ENCODE results near the gene COBLL1.

GRCh38 chr2:164821338-164821737, 20.3 kb downstream of the COBLL1 start:
- TF ChIP-seq, protein P1, sequence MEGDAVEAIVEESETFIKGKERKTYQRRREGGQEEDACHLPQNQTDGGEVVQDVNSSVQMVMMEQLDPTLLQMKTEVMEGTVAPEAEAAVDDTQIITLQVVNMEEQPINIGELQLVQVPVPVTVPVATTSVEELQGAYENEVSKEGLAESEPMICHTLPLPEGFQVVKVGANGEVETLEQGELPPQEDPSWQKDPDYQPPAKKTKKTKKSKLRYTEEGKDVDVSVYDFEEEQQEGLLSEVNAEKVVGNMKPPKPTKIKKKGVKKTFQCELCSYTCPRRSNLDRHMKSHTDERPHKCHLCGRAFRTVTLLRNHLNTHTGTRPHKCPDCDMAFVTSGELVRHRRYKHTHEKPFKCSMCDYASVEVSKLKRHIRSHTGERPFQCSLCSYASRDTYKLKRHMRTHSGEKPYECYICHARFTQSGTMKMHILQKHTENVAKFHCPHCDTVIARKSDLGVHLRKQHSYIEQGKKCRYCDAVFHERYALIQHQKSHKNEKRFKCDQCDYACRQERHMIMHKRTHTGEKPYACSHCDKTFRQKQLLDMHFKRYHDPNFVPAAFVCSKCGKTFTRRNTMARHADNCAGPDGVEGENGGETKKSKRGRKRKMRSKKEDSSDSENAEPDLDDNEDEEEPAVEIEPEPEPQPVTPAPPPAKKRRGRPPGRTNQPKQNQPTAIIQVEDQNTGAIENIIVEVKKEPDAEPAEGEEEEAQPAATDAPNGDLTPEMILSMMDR (conservative IDR thresholded peaks at IDR 0.05) = no peak
- no peak for TF ChIP-seq ZFX (IDR thresholded peaks at IDR 0.05)

All from C4-2B (cell line).